AG20443 (cell line): ENCODE results near the gene MAB21L2.

ENCODE experiments used
- DNase-seq: peaks from one replicate; pipeline ENCODE4 v3.0.0; 2012; ENCODE audit warnings: low spot score, mixed read lengths

Gene MAB21L2

GRCh38 chr4:150577796-150578195 lies 4.2 kb upstream of the MAB21L2 start:
- no peak for DNase-seq

- DNase-seq, result no peak
Observed at GRCh38 chr4:150578745-150579501, 3.0 kb upstream of the MAB21L2 start.

GRCh38 chr4:150579551-150580234 lies 2.3 kb upstream of the MAB21L2 start:
- DNase-seq, result peak; percentile 36

GRCh38 chr4:150580306-150580705 lies 1.6 kb upstream of the MAB21L2 start:
- no peak for DNase-seq

GRCh38 chr4:150581056-150581605 lies 820 bp upstream of the MAB21L2 start:
- no peak for DNase-seq

GRCh38 chr4:150581641-150582051 lies 305 bp upstream of the MAB21L2 start:
- DNase-seq, result no peak

- DNase-seq, result no peak
Observed at GRCh38 chr4:150582873-150583286, 929 bp downstream of the MAB21L2 start.

- DNase-seq, result no peak
Observed at GRCh38 chr4:150583287-150584110, 1.5 kb downstream of the MAB21L2 start.

- DNase-seq, result no peak
Observed at GRCh38 chr4:150584111-150584915, 2.4 kb downstream of the MAB21L2 start.

- DNase-seq, result no peak
Observed at GRCh38 chr4:150585611-150586010, 3.7 kb downstream of the MAB21L2 start.

- DNase-seq, result no peak
Observed at GRCh38 chr4:150586162-150586810, 4.3 kb downstream of the MAB21L2 start.

GRCh38 chr4:150588316-150588715 lies 6.4 kb downstream of the MAB21L2 start:
- DNase-seq, result no peak

GRCh38 chr4:150589157-150589556 lies 7.2 kb downstream of the MAB21L2 start:
- no peak for DNase-seq

- no peak for DNase-seq
Observed at GRCh38 chr4:150590631-150591030, 8.7 kb downstream of the MAB21L2 start.

GRCh38 chr4:150591406-150591805 lies 9.5 kb downstream of the MAB21L2 start:
- DNase-seq, result no peak

- no peak for DNase-seq
Observed at GRCh38 chr4:150591904-150592303, 10.0 kb downstream of the MAB21L2 start.

- no peak for DNase-seq
Observed at GRCh38 chr4:150593996-150594395, 12.0 kb downstream of the MAB21L2 start.

GRCh38 chr4:150598909-150599308 lies 17.0 kb downstream of the MAB21L2 start:
- DNase-seq, result peak; percentile 26

GRCh38 chr4:150599547-150599946 lies 17.6 kb downstream of the MAB21L2 start:
- DNase-seq, result no peak

GRCh38 chr4:150600812-150601445 lies 19.0 kb downstream of the MAB21L2 start:
- DNase-seq, result no peak
